HG03280 (cell line): ENCODE data around the gene FGFR2.

Experiments used
- ATAC-seq: cut with Tn5 transposase; IDR thresholded peaks from one replicate; pipeline ENCODE4 v1.9.1; 2021; ENCODE audit warnings: mild to moderate bottlenecking, moderate library complexity; ENCODE audit not compliant: unreplicated experiment

Gene FGFR2

GRCh38 chr10:121459622-121460453, 138.4 kb downstream of the FGFR2 start:
- no peak for ATAC-seq

- ATAC-seq = no peak
Measured at GRCh38 chr10:121459279-121459621, 139.0 kb downstream of the FGFR2 start.

GRCh38 chr10:121457729-121458128, 140.5 kb downstream of the FGFR2 start:
- no peak for ATAC-seq

- ATAC-seq = no peak
Measured at GRCh38 chr10:121455377-121455776, 142.9 kb downstream of the FGFR2 start.

GRCh38 chr10:121454781-121455180, 143.5 kb downstream of the FGFR2 start:
- ATAC-seq = no peak

- no peak for ATAC-seq
Measured at GRCh38 chr10:121453160-121453559, 145.1 kb downstream of the FGFR2 start.

- ATAC-seq = no peak
Measured at GRCh38 chr10:121452581-121452980, 145.7 kb downstream of the FGFR2 start.

GRCh38 chr10:121450247-121450646, 148.0 kb downstream of the FGFR2 start:
- no peak for ATAC-seq

GRCh38 chr10:121449482-121449924, 148.7 kb downstream of the FGFR2 start:
- ATAC-seq = no peak

- peak; percentile 92 for ATAC-seq
Measured at GRCh38 chr10:121448766-121449421, 149.3 kb downstream of the FGFR2 start.

- no peak for ATAC-seq
Measured at GRCh38 chr10:121444520-121445165, 153.6 kb downstream of the FGFR2 start.

GRCh38 chr10:121442086-121442935, 155.9 kb downstream of the FGFR2 start:
- ATAC-seq = no peak

- ATAC-seq = no peak
Measured at GRCh38 chr10:121440461-121440860, 157.8 kb downstream of the FGFR2 start.

- no peak for ATAC-seq
Measured at GRCh38 chr10:121438333-121438732, 159.9 kb downstream of the FGFR2 start.

- ATAC-seq = no peak
Measured at GRCh38 chr10:121437596-121437995, 160.6 kb downstream of the FGFR2 start.

- ATAC-seq = no peak
Measured at GRCh38 chr10:121436630-121437341, 161.5 kb downstream of the FGFR2 start.

- no peak for ATAC-seq
Measured at GRCh38 chr10:121436281-121436629, 162.0 kb downstream of the FGFR2 start.

GRCh38 chr10:121435099-121435875, 163.0 kb downstream of the FGFR2 start:
- no peak for ATAC-seq

- ATAC-seq = no peak
Measured at GRCh38 chr10:121433965-121434364, 164.3 kb downstream of the FGFR2 start.

- ATAC-seq = no peak
Measured at GRCh38 chr10:121428867-121429266, 169.4 kb downstream of the FGFR2 start.
